ENCODE results near the gene COG5. TPM values are rescaled to one million over a fixed set of nuclear protein-coding genes. Genes with fewer than 3 reads are reported as not detected.
A peak's percentile ranks its signal among the peaks of the same experiment; 100 is the strongest.

Gene COG5
- total RNA-seq, 1 experiment from 2014 or later = 29.1 TPM

- Histone ChIP-seq H3K36me3 (ENCODE audit: control insufficient read depth, insufficient read depth, low read length) (peaks cover 16% of the 10 kb centered on the region; the same call in 1 of the 2 replicates), H3K27ac (ENCODE audit: low read length) (no peak overlapping the region), H3K4me3 (ENCODE audit: low read depth in 2 of 2, low read length in 2 of 2) (no peak overlapping the region), H3K4me1 (ENCODE audit: control insufficient read depth, insufficient read depth, low read length) (no peaks in the 10 kb centered on the region), H3K27me3 (ENCODE audit: control insufficient read depth, insufficient read depth, low read length) (no peaks in the 10 kb centered on the region), H3K9me3 (ENCODE audit: control insufficient read depth, insufficient read depth, low read depth, low read length) (no peaks in the 10 kb centered on the region)
- ChIA-PET CTCF (no interaction called here), POLR2A (no interaction called here)
- no TSS peak for BruUV-seq (replicated peaks)
- in situ Hi-C loops (cut with HindIII; ENCODE audit: low pct_unique_long_range_greater_than_20kb, low sequenced_read_pairs) (no loop called here), intact Hi-C loops (cut with micrococcal nuclease; ENCODE audit: unreplicated experiment) (no loop called here)
- no peak for TF ChIP-seq REST (IDR thresholded peaks at IDR 0.05; ENCODE audit: insufficient read depth in 1 of 2, low read depth in 2 of 2, low read length in 1 of 2)
- ATAC-seq = no peak
- no peak for DNase-seq (ENCODE audit: low read depth, low spot score)
Observed at GRCh38 chr7:107185716-107186115, 378.0 kb downstream of the COG5 start.

- no peaks in the 10 kb centered on the region for H3K27me3 ChIP-seq (ENCODE audit: control insufficient read depth, insufficient read depth, low read length)
- TF ChIP-seq POLR2AphosphoS5 (IDR thresholded peaks at IDR 0.05; ENCODE audit: low read depth, low read length) (no peak), REST (IDR thresholded peaks at IDR 0.05; ENCODE audit: insufficient read depth in 1 of 2, low read depth in 2 of 2, low read length in 1 of 2) (no peak)
- no peak overlapping the region for H3K27ac ChIP-seq (ENCODE audit: low read length)
- ATAC-seq (no peak), DNase-seq (ENCODE audit: low read depth, low spot score) (no peak)
- H3K4me3 ChIP-seq (ENCODE audit: low read depth in 2 of 2, low read length in 2 of 2) = no peak overlapping the region
- no peaks in the 10 kb centered on the region for H3K9me3 ChIP-seq (ENCODE audit: control insufficient read depth, insufficient read depth, low read depth, low read length)
- H3K4me1 ChIP-seq (ENCODE audit: control insufficient read depth, insufficient read depth, low read length) = peaks cover 9% of the 10 kb centered on the region
- ChIA-PET CTCF (no interaction called here), POLR2A (interaction anchor here (0.7 kb wide), 2 partner anchors 15 to 35 kb away, joined by 3 to 7 read pairs; no protein-coding TSS in a partner anchor)
- intact Hi-C loops (cut with micrococcal nuclease; ENCODE audit: unreplicated experiment) (no loop called here), in situ Hi-C loops (cut with HindIII; ENCODE audit: low pct_unique_long_range_greater_than_20kb, low sequenced_read_pairs) (no loop called here)
- no TSS peak for BruUV-seq (replicated peaks)
- H3K36me3 ChIP-seq (ENCODE audit: control insufficient read depth, insufficient read depth, low read length) = peaks cover 9% of the 10 kb centered on the region
Observed at GRCh38 chr7:107181172-107181571, 382.5 kb downstream of the COG5 start.

- BruUV-seq (replicated peaks) = no TSS peak
- H3K27me3 ChIP-seq (ENCODE audit: control insufficient read depth, insufficient read depth, low read length) = no peaks in the 10 kb centered on the region
- TF ChIP-seq POLR2AphosphoS5 (IDR thresholded peaks at IDR 0.05; ENCODE audit: low read depth, low read length) (no peak), SIN3A (IDR thresholded peaks at IDR 0.05; ENCODE audit: borderline replicate concordance, insufficient read depth, low read depth, low read length) (no peak), TCF7L2 (IDR thresholded peaks at IDR 0.05; ENCODE audit: low read depth, low read length) (no peak), CTCF (IDR thresholded peaks at IDR 0.05) (no peak), REST (IDR thresholded peaks at IDR 0.05; ENCODE audit: insufficient read depth in 1 of 2, low read depth in 2 of 2, low read length in 1 of 2) (no peak)
- H3K4me1 ChIP-seq (ENCODE audit: control insufficient read depth, insufficient read depth, low read length) = peaks cover 9% of the 10 kb centered on the region
- H3K36me3 ChIP-seq (ENCODE audit: control insufficient read depth, insufficient read depth, low read length) = peaks cover 9% of the 10 kb centered on the region
- H3K9me3 ChIP-seq (ENCODE audit: control insufficient read depth, insufficient read depth, low read depth, low read length) = no peaks in the 10 kb centered on the region
- intact Hi-C loops (cut with micrococcal nuclease; ENCODE audit: unreplicated experiment) = no loop called here
- in situ Hi-C loops (cut with HindIII; ENCODE audit: low pct_unique_long_range_greater_than_20kb, low sequenced_read_pairs) = no loop called here
- CTCF ChIA-PET = interaction anchor here (0.6 to 0.9 kb wide), 2 partner anchors 11 to 694 kb away, joined by 3 to 4 read pairs; no protein-coding TSS in a partner anchor
- DNase-seq (ENCODE audit: low read depth, low spot score) (no peak), ATAC-seq (peak; percentile 75)
- H3K4me3 ChIP-seq (ENCODE audit: low read depth in 2 of 2, low read length in 2 of 2) = no peak overlapping the region
- POLR2A ChIA-PET = interaction anchor here (0.7 kb wide), 1 partner anchor 15 kb away, joined by 7 read pairs; no protein-coding TSS in a partner anchor
- H3K27ac ChIP-seq (ENCODE audit: low read length) = no peak overlapping the region
Observed at GRCh38 chr7:107180378-107180777, 383.3 kb downstream of the COG5 start.
